Activated CD4-positive, alpha-beta T cell treated with anti-CD3 and anti-CD28 coated beads, Interleukin-2, Interleukin-6, amounts not matched to agents 100 ng/mL and 50 ng/mL, durations not matched to agents 16 hours and 8 hours (primary cell): ENCODE measurements around the gene MKRN2.

ENCODE experiments used
- DNase-seq: peaks from one replicate; pipeline ENCODE4 v3.0.0-alpha.2; 2020

MKRN2 gene

GRCh38 chr3:12557473-12558100, 700 bp downstream of the MKRN2 start:
- DNase-seq: no peak

GRCh38 chr3:12558706-12559105, 1.8 kb downstream of the MKRN2 start:
- DNase-seq: no peak

GRCh38 chr3:12559520-12559919, 2.6 kb downstream of the MKRN2 start:
- DNase-seq: no peak

DNA sequence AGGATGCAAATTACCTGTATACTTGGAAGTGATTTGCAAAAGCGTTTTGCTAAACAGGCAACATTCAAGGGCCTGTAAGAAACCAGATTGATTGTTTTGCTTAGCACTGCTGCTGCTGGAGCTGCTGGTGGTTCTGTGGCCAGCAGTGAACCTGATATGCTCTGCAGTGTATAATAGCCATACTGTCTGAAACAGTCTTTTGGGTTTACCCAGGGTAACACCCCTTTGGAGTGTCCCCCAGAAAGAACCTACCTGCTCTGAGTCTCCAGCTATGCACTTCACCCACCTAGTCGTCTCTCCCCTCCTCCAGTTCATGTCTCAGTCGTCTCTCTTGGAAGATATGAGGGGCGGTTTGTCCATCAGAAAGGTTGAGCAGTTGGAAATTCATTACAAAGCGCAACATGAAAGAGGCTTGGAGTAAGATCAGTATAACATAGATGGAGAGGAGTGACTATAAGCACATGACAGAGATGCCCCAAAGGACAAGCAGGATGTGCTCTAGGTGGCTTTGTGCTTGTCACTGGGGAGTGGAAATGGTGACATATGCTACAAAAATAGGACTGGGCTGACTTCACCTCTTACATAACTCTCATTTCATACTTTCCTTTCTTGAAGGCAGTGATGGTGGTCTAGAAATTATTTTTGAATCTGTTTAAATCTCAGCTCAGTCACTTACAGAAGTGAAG, 3.8 kb downstream of the MKRN2 start:
- DNase-seq: peak; percentile 26

- no peak for DNase-seq
Observed at GRCh38 chr3:12561397-12561796, 4.5 kb downstream of the MKRN2 start.

- no peak for DNase-seq
Observed at GRCh38 chr3:12562451-12562850, 5.6 kb downstream of the MKRN2 start.

- no peak for DNase-seq
Observed at GRCh38 chr3:12566976-12567375, 10.1 kb downstream of the MKRN2 start.

DNA sequence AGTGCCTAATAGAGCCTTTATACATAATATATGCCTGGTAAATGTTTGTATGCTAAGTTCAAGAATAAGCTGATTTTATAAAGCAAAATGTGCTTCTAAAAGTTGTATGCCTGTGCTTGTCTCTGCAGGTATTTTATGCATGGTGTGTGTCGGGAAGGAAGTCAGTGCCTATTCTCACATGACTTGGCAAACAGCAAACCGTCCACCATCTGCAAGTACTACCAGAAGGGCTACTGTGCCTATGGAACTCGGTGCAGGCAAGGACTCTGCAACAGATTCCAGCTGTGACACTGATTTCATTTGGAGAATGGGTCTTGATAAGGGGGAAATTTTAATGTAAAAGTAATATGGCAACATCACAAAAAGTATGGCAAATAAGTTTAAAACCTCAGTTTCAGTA, 11.9 kb downstream of the MKRN2 start:
- no peak for DNase-seq

DNA sequence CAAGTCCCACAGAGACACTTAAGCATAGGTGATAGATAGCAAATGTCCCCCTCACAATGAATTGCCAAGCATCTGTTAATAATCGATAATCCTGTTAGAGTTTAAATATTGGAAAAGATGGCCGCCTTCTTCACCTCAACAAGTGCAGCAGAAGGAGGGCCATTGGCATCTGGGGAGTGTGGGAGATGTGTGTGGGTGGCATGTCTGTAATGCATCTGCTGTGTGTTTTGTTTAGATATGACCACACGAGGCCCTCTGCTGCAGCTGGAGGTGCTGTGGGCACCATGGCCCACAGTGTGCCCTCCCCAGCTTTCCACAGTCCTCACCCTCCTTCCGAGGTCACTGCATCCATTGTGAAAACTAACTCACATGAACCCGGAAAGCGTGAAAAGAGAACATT, 12.9 kb downstream of the MKRN2 start:
- no peak for DNase-seq

GRCh38 chr3:12571986-12572385, 15.1 kb downstream of the MKRN2 start:
- no peak for DNase-seq

- DNase-seq: no peak
Observed at GRCh38 chr3:12574131-12574530, 17.2 kb downstream of the MKRN2 start.

DNA sequence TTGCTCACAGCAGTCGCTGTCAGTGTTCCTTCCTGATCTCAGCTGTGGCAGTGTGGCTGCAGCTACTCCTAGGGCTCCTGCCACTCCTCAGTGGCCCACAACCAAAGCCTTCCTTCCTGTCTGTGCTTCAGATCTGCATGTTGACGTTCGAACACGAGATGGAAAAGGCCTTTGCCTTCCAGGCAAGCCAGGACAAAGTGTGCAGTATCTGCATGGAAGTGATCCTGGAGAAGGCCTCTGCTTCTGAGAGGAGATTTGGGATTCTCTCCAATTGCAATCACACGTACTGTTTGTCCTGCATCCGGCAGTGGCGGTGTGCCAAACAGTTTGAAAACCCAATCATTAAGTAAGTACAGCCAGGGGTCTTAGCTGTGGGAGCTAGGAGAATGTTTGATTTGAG, 17.8 kb downstream of the MKRN2 start:
- no peak for DNase-seq

DNA sequence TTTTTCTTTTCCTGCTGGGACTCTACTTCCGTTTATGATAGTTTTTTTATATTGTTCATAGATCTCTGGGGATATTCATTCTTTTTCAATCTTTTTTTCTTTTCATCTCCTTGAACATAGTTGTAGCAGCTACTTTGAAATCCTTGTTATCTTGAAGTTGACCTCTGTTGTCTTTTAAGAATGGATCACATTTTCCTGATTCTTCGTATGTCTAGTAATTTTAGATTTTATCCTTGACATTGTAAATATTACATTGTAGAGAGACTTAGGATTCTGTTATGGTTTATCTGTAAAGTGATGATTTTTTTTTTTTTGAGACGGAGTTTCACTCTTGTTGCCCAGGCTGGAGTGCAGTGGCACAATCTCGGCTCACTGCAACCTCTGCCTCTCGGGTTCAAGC, 20.5 kb downstream of the MKRN2 start:
- no peak for DNase-seq

GRCh38 chr3:12578742-12579141, 21.9 kb downstream of the MKRN2 start:
- no peak for DNase-seq

DNA sequence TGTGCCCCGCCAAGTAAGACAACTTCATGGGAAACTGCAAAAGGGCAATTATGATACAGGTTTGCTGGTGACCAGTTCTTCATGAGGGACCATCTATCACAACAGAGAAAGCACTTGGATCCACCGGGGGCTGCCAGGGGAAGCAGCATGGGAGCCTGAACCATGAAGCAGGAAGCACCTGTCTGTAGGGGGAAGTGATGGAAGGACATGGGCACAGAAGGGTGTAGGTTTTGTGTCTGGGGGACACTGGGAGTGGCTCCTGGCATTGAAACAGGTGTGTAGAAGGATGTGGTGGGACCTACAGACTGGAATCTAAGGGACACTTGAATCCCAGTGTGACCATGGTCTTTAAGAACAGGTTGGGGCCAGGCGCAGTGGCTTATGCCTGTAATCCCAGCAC, 22.6 kb downstream of the MKRN2 start:
- DNase-seq: no peak

DNA sequence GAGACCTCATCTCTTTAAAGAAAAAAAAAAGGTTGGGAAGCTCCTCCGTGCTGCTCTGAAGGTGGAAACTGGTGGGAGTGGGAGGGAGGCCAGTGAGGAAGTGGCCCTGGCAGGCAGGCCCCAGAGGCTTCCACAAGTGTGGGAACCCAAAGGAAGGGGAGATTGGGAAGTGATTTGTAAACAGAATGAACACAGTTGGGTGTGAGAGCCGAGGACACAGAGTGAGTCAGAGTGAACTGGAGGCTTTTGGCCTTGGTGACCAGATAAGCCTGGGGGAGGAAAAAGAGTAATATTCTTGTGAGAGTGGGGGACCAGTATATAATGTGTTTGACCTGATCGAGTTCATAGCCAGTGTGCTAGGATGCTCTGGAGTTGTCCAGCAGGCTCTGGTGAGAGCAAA, 23.0 kb downstream of the MKRN2 start:
- no peak for DNase-seq

- no peak for DNase-seq
Observed at GRCh38 chr3:12582730-12583129, 25.8 kb downstream of the MKRN2 start.

GRCh38 chr3:12583280-12583679, 26.4 kb downstream of the MKRN2 start:
- no peak for DNase-seq

GRCh38 chr3:12584083-12584482, 27.2 kb downstream of the MKRN2 start:
- no peak for DNase-seq

DNA sequence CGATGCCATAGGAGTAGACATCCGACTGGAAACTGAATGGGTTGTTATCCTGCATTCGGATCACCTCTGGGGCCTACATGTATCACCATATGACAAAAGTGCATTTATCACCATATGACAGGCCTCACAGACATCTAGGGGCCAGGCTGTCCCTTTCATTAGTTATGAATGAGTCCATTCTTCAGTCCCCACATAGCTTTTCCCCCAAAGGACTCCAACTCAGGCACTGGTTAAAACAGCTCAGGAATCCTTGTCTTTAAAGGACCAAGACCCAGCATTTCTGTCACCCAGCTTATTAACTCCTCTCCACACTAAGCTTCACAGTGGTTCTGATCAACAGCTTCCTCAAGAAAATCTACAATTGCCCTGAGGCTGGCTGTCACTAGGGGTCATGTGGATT, 28.3 kb downstream of the MKRN2 start:
- no peak for DNase-seq

GRCh38 chr3:12585970-12586369, 29.1 kb downstream of the MKRN2 start:
- no peak for DNase-seq

GRCh38 chr3:12586403-12586802, 29.5 kb downstream of the MKRN2 start:
- no peak for DNase-seq

DNA sequence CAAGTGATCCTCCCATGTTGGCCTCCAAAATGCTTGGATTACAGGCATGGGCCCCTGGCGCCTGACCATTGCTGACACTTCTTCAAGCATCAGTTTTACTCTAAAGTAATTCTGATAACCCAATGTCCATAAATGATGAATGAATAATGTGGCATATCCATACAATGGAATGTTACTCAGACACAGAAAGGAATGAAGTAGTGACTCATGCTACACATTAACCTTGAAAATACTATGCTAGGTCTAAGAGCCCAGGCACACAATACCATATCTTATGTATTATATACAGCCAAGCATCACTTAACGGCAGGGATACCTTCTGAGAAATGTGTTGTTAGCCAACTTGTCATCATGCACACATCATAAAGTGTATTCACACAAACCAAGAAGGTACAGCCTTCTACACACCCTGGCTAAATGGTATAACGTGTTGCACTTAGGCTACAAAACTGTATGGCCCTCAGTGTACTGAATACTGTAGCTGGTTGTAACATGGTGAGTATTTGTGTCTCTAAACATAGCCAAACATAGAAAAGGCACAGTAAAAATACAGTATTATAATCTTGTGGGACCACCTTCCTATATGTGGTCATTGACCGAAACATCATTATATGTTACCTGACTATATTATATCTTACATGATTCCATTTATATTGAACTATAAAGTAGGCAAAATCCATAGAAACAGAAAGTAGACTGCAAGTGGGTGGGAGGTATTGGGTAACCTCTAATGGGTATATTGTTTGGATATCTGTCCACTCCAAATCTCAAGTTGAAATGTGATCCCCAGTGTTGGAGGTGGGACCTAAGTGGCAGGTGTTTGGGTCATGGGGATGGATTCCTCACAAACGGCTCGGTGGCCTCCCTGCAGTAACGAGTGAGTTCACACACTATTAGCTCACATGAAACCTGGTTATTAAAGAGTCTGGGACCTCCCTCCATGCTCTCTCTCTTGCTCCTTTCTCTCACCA, 31.4 kb downstream of the MKRN2 start:
- DNase-seq: no peak

- no peak for DNase-seq
Observed at GRCh38 chr3:12590096-12590495, 33.2 kb downstream of the MKRN2 start.
